Testis (tissue), 2 donors: ENCODE measurements around the gene GLYR1.

ENCODE experiments used
- CTCF ChIP-seq, 3 experiments: fragments of 450-650 bp in 2 of 3; fragments of 200-600 bp in 1 of 3; sonication (generic) in 1 of 3; IDR thresholded peaks; one replicate each; pipeline ENCODE4 v1.5.1; 2016 to 2019; ENCODE audit warnings: antibody characterized with exemption in 3 of 3, mild to moderate bottlenecking in 2 of 3, moderate library complexity in 1 of 3
- POLR2A ChIP-seq: fragments of 450-650 bp; IDR thresholded peaks from one replicate; pipeline ENCODE4 v1.6.1; 2017; ENCODE audit warnings: antibody characterized with exemption, mild to moderate bottlenecking, moderate library complexity

GRCh38 chr16:4766875-4767628 is 80.0 kb downstream of the GLYR1 start, which contains the start of gene ZNF500:
- no peak for TF ChIP-seq CTCF (IDR thresholded peaks at IDR 0.05)
- TF ChIP-seq POLR2A = no peak
